ENCODE measurements around the gene POC1A. TPM values are rescaled to one million over a fixed set of nuclear protein-coding genes. Genes with fewer than 3 reads are reported as not detected.

POC1A gene
- total and polyA plus RNA-seq, 10 donors, result 1.6 to 4.4 (median 2.9) TPM

DNA sequence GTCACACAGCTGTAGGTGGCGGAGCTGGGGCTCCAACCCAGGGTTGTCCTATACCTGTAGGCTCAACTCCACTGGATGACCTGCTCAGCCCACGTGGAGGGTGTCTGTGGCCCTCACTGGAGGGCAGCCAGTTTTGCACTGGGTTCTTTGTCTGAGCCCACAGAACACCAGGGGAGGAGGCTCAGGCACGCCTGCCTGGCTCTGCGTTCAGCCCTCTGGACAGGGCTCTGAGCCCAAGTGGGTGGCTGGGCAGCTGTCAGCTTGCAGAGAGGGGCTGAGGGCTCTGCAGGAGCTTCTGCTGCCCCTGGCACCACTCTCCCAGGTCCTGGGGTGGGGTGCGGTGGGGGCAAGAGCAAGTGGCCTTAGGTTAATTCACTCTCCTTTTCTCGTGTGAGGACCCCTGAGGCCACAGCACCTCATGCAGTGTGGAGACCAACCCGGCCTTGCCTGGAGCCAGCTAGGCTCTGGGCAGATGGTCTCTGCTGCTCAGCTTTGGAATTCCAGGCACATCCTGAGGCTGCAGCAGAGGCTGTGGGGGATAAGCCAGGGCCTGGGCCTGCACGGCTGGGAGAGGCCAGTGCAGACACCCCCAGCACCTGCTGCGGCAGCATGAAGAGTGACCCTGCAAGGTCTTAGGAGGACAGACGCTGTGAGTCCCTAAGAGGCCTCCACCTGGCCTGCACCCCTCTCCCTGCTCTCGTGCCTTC, 121.4 kb downstream of the POC1A start:
- peaks cover 0 to 18% (median 8%) of the 10 kb centered on the region in 6 donors for H3K4me1 ChIP-seq
- intact Hi-C loops (cut with DNase I; ENCODE audit: low total_unique reads), result no loop called here
- no peak overlapping the region for H3K27ac ChIP-seq
- H3K4me3 ChIP-seq, result no peak overlapping the region
- H3K9me3 ChIP-seq, result no peaks in the 10 kb centered on the region
- no peak for DNase-seq
- no peaks in the 10 kb centered on the region for H3K36me3 ChIP-seq
- TF ChIP-seq POLR2AphosphoS5 (IDR thresholded peaks at IDR 0.05), result no peak
- TF ChIP-seq POLR2A (IDR thresholded peaks at IDR 0.05), result no peak
- no peak for TF ChIP-seq CTCF (IDR thresholded peaks at IDR 0.05 in 8 of 11, conservative IDR thresholded peaks at IDR 0.05 in 3 of 11)
- no peaks in the 10 kb centered on the region for H3K27me3 ChIP-seq (replicated peaks in 1 of 7)
- WGBS, 5 donors, result 85 to 93% (median 91%) methylated on average over 9 to 11 of the region's 11 CpGs

GRCh38 chr3:52031896-52032295, 122.3 kb downstream of the POC1A start:
- H3K27me3 ChIP-seq (replicated peaks in 1 of 7), result no peaks in the 10 kb centered on the region
- no peak for TF ChIP-seq POLR2A (IDR thresholded peaks at IDR 0.05)
- H3K9me3 ChIP-seq, result no peaks in the 10 kb centered on the region
- WGBS, 5 donors, result 89 to 96% (median 92%) methylated on average over 9 to 10 of the region's 10 CpGs
- intact Hi-C loops (cut with DNase I; ENCODE audit: low total_unique reads), result no loop called here
- H3K4me3 ChIP-seq, result no peak overlapping the region
- H3K36me3 ChIP-seq, result no peaks in the 10 kb centered on the region
- H3K27ac ChIP-seq, result no peak overlapping the region
- no peak for DNase-seq
- peaks cover 0 to 18% (median 8%) of the 10 kb centered on the region in 6 donors for H3K4me1 ChIP-seq

- Histone ChIP-seq H3K27me3 (replicated peaks in 1 of 7) (no peaks in the 10 kb centered on the region), H3K27ac (no peak overlapping the region), H3K36me3 (no peaks in the 10 kb centered on the region), H3K4me1 (peaks cover 0 to 23% (median 11%) of the 10 kb centered on the region in 6 donors), H3K9me3 (no peaks in the 10 kb centered on the region), H3K4me3 (no peak overlapping the region)
- DNase-seq, result no peak
- intact Hi-C loops (cut with DNase I; ENCODE audit: low total_unique reads), result no loop called here
- TF ChIP-seq POLR2AphosphoS5 (IDR thresholded peaks at IDR 0.05) (no peak), CTCF (IDR thresholded peaks at IDR 0.05 in 8 of 11, conservative IDR thresholded peaks at IDR 0.05 in 3 of 11) (no peak), POLR2A (IDR thresholded peaks at IDR 0.05) (no peak)
- whole genome bisulfite sequencing, 5 donors, result 90 to 96% (median 91%) methylated on average over 11 of the region's 11 CpGs
Observed at GRCh38 chr3:52030714-52031310, 123.4 kb downstream of the POC1A start.

DNA sequence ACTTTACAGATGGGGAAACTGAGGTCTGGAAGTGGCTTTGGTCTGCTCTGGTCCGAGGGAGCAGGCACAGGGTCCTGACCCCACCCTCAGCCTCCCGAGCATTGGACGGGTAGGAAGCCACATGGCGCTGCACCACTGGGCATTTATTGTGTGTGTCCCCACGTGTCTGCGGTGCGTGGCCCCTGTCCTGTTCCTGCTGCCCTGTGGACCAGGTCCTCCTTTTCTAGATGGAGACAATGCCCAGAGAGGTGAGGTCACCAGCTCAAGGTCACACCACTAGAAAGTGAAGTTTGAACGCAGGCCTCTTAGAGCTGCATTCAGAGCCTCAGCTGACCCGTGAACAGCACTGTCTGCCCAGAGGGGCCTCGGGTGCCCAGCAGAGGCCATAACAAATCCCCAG, 124.7 kb downstream of the POC1A start:
- WGBS, 5 donors, result 69 to 94% (median 82%) methylated on average over 10 of the region's 10 CpGs
- H3K4me1 ChIP-seq, result peaks cover 0 to 35% (median 15%) of the 10 kb centered on the region in 6 donors
- H3K9me3 ChIP-seq, result no peaks in the 10 kb centered on the region
- intact Hi-C loops (cut with DNase I; ENCODE audit: low total_unique reads), result no loop called here
- no peaks in the 10 kb centered on the region for H3K36me3 ChIP-seq
- TF ChIP-seq POLR2A (IDR thresholded peaks at IDR 0.05), result no peak
- no peak for TF ChIP-seq CTCF (IDR thresholded peaks at IDR 0.05 in 8 of 11, conservative IDR thresholded peaks at IDR 0.05 in 3 of 11)
- TF ChIP-seq POLR2AphosphoS5 (IDR thresholded peaks at IDR 0.05), result no peak
- no peak for DNase-seq
- H3K4me3 ChIP-seq, result no peak overlapping the region
- no peak overlapping the region for H3K27ac ChIP-seq
- no peaks in the 10 kb centered on the region for H3K27me3 ChIP-seq (replicated peaks in 1 of 7)
